ENCODE measurements around the gene NT5DC4. TPM values are rescaled to one million over a fixed set of nuclear protein-coding genes. Genes with fewer than 3 reads are reported as not detected.

The NT5DC4 gene
- total RNA-seq, 1 experiment from 2014 or later, result not detected

GRCh38 chr2:112784199-112785189, 63.7 kb downstream of the NT5DC4 start, which contains the start of gene IL1A:
IL1A (minus strand) TSS chr2:112784493; CDS start chr2:112783770, 723 bp downstream.
- no peak for TF ChIP-seq CTCF (IDR thresholded peaks at IDR 0.05; ENCODE audit: unreplicated experiment)
- H3K27me3 Mint-ChIP-seq (ENCODE audit: insufficient read depth, unreplicated experiment), result no peaks in the 10 kb centered on the region
- intact Hi-C loops (cut with micrococcal nuclease), result no loop called here
- CTCF ChIA-PET, result interaction anchor here (0.6 to 6.3 kb wide), 11 partner anchors 9 to 162 kb away, joined by 3 to 38 read pairs (median 4); no protein-coding TSS in a partner anchor
- DNase-seq (ENCODE audit: unreplicated experiment), result peak; percentile 92
- BruUV-seq (replicated peaks), result TSS peak; percentile 67
- H3K9me3 Mint-ChIP-seq (ENCODE audit: unreplicated experiment), result peaks cover 8% of the 10 kb centered on the region
- H3K4me1 Mint-ChIP-seq (ENCODE audit: insufficient read depth, unreplicated experiment), result peaks cover 57% of the 10 kb centered on the region
- H3K4me3 Mint-ChIP-seq (ENCODE audit: unreplicated experiment), result peak within 1 kb of the TSS; percentile 79
- peaks cover 36% of the 10 kb centered on the region for H3K36me3 Mint-ChIP-seq (ENCODE audit: insufficient read depth, unreplicated experiment)
- peak within 1 kb of the TSS; percentile 85 for H3K27ac Mint-ChIP-seq (ENCODE audit: low read depth, unreplicated experiment)
- POLR2A ChIA-PET, result interaction anchor here (0.8 to 9.4 kb wide), 26 partner anchors 10 to 455 kb away, joined by 3 to 131 read pairs (median 10); partner anchors contain the start of genes CKAP2L and IL1B

- Mint-ChIP-seq H3K27ac (ENCODE audit: low read depth, unreplicated experiment) (no peak overlapping the region), H3K27me3 (ENCODE audit: insufficient read depth, unreplicated experiment) (no peaks in the 10 kb centered on the region), H3K9me3 (ENCODE audit: unreplicated experiment) (peaks cover 8% of the 10 kb centered on the region), H3K4me1 (ENCODE audit: insufficient read depth, unreplicated experiment) (peaks cover 46% of the 10 kb centered on the region), H3K36me3 (ENCODE audit: insufficient read depth, unreplicated experiment) (peaks cover 8% of the 10 kb centered on the region), H3K4me3 (ENCODE audit: unreplicated experiment) (no peak overlapping the region)
- CTCF ChIA-PET, result interaction anchor here (0.5 to 0.7 kb wide), 3 partner anchors 14 to 173 kb away, joined by 3 to 4 read pairs (median 3); no protein-coding TSS in a partner anchor
- POLR2A ChIA-PET, result interaction anchor here (0.6 to 9.4 kb wide), 5 partner anchors 7 to 30 kb away, joined by 3 to 131 read pairs (median 5); no protein-coding TSS in a partner anchor
- no TSS peak for BruUV-seq (replicated peaks)
- intact Hi-C loops (cut with micrococcal nuclease), result no loop called here
- no peak for TF ChIP-seq CTCF (IDR thresholded peaks at IDR 0.05; ENCODE audit: unreplicated experiment)
- peak; percentile 71 for DNase-seq (ENCODE audit: unreplicated experiment)
These were observed 66.5 kb downstream of the NT5DC4 start for GRCh38 chr2:112787294-112787693.

- no TSS peak for BruUV-seq (replicated peaks)
- intact Hi-C loops (cut with micrococcal nuclease), result no loop called here
- Mint-ChIP-seq H3K9me3 (ENCODE audit: unreplicated experiment) (peaks cover 8% of the 10 kb centered on the region), H3K36me3 (ENCODE audit: insufficient read depth, unreplicated experiment) (peaks cover 6% of the 10 kb centered on the region), H3K4me1 (ENCODE audit: insufficient read depth, unreplicated experiment) (peaks cover 44% of the 10 kb centered on the region), H3K27ac (ENCODE audit: low read depth, unreplicated experiment) (no peak overlapping the region), H3K27me3 (ENCODE audit: insufficient read depth, unreplicated experiment) (no peaks in the 10 kb centered on the region), H3K4me3 (ENCODE audit: unreplicated experiment) (no peak overlapping the region)
- no peak for TF ChIP-seq CTCF (IDR thresholded peaks at IDR 0.05; ENCODE audit: unreplicated experiment)
- ChIA-PET CTCF (interaction anchor here (0.6 to 1.3 kb wide), 2 partner anchors 96 to 173 kb away, joined by 3 to 4 read pairs; no protein-coding TSS in a partner anchor), POLR2A (interaction anchor here (0.6 to 9.4 kb wide), 3 partner anchors 17 to 30 kb away, joined by 3 to 112 read pairs (median 5); no protein-coding TSS in a partner anchor)
- DNase-seq (ENCODE audit: unreplicated experiment), result no peak
These were observed 67.0 kb downstream of the NT5DC4 start for GRCh38 chr2:112787729-112788393.

Data from MCF 10A (cell line).